Aorta (tissue), 5 donors: Measurements from ENCODE around the gene ANGPT4. TPM values are rescaled to one million over a fixed set of nuclear protein-coding genes. Genes with fewer than 3 reads are reported as not detected.
"Not testable (repeated sequence)": the region's sequence is repeated elsewhere in the genome, so short reads cannot be mapped to it uniquely, and the experiment has no call there.

ENCODE experiments used
- ATAC-seq: fragments of 200-7000 bp; cut with Tn5 transposase; one replicate; pipeline ENCODE4 v1.9.1; 2022; ENCODE audit warnings: moderate library complexity; ENCODE audit not compliant: low FRiP score
- DNase-seq, 2 donors: peaks; one replicate each; pipeline ENCODE4 v3.0.0-alpha.2; 2020
- H3K27ac ChIP-seq, 2 donors: one replicate each; pipeline ENCODE4 v1.5.1; 2013; ENCODE audit warnings: low read length in 2 of 2, mild to moderate bottlenecking in 2 of 2, moderate library complexity in 2 of 2, control low read depth in 1 of 2, inconsistent platforms in 1 of 2, low read depth in 1 of 2
- H3K27me3 ChIP-seq, 2 donors: one replicate each; pipeline ENCODE4 v1.6.1; 2013; ENCODE audit warnings: control low read depth in 1 of 2, low read length in 1 of 2, mild to moderate bottlenecking in 1 of 2, moderate library complexity in 1 of 2; ENCODE audit not compliant: insufficient read depth in 2 of 2, control insufficient read depth in 1 of 2
- H3K36me3 ChIP-seq, 2 donors: one replicate each; pipeline ENCODE4 v1.6.1; 2013; ENCODE audit warnings: control low read depth in 1 of 2, low read length in 1 of 2, mild to moderate bottlenecking in 1 of 2; ENCODE audit not compliant: insufficient read depth in 2 of 2, control insufficient read depth in 1 of 2
- H3K4me1 ChIP-seq, 2 donors: one replicate each; pipeline ENCODE4 v1.6.1; 2013; ENCODE audit warnings: low read length in 2 of 2, control low read depth in 1 of 2, mild to moderate bottlenecking in 1 of 2, moderate library complexity in 1 of 2; ENCODE audit not compliant: insufficient read depth in 2 of 2, control insufficient read depth in 1 of 2
- H3K4me3 ChIP-seq, 2 donors: one replicate each; pipeline ENCODE4 v1.5.1; 2013; ENCODE audit warnings: low read length in 2 of 2, control low read depth in 1 of 2, mild to moderate bottlenecking in 1 of 2
- H3K9me3 ChIP-seq: one replicate; pipeline ENCODE4 v1.6.1; 2013; ENCODE audit warnings: mild to moderate bottlenecking, low read length; ENCODE audit not compliant: control insufficient read depth
- WGBS, 2 donors: extraction: QIAGEN DNeasy Blood & Tissue Kit; methylation state at CpG; one replicate each; pipeline ENCODE4 v1.1.7; 2013; 5-methylcytosine and 5-hydroxymethylcytosine counted together
- intact Hi-C, 2 donors: fragments of 100-400 bp; cut with DNase I; formaldehyde crosslinking; loops; one replicate each; pipeline versions ENCODE4 v1.14.2 to v1.15.0; 2022
- polyA plus RNA-seq, 2 donors: library from polyadenylated mRNA; stranded (reverse); fragments of 200-250 nt; gene quantifications; one replicate each; pipeline ENCODE4 v1.2.3, GENCODE V29; 2013
- total RNA-seq, 2 donors: library from RNA; stranded (reverse); fragmentation: NEBNext Ultra II Directional; extraction: Animal tissue kit (Norgen Biotek cat#: 25700); gene quantifications; one replicate each; pipeline ENCODE4 v1.2.1, GENCODE V29; 2021
- donor health status: healthy with polysubstance abuse.
- donor health status: Bipolar disorder and iron deficiency.
- donor health status: DM: no; HTN: no; CAD: no.
- donor health status: DM: no; HTN: no; CAD: no.
- donor health status: DM: yes; HTN: yes; CAD: no.

ANGPT4 gene
- total and polyA plus RNA-seq, 4 donors, result 0.19 to 0.72 (median 0.33) TPM; not detected in 1

GRCh38 chr20:906001-906520 is 10.1 kb downstream of the ANGPT4 start:
- ATAC-seq (no peak), DNase-seq (no peak)

GRCh38 chr20:905396-905961 is 10.7 kb downstream of the ANGPT4 start:
- Histone ChIP-seq H3K27ac (no peak overlapping the region), H3K9me3 (no peaks in the 10 kb centered on the region), H3K27me3 (no peaks in the 10 kb centered on the region), H3K4me1 (no peaks in the 10 kb centered on the region), H3K36me3 (no peaks in the 10 kb centered on the region), H3K4me3 (no peak overlapping the region)
- intact Hi-C loops, result no loop called here
- DNase-seq, result no peak
- no peak for ATAC-seq
- 41 to 53% methylated on average over 4 of the region's 4 CpGs for WGBS, 2 donors

More at GRCh38 chr20:906001-906520, 10.1 kb downstream of the ANGPT4 start:
- intact Hi-C loops, result no loop called here
- Histone ChIP-seq H3K9me3 (no peaks in the 10 kb centered on the region), H3K27me3 (no peaks in the 10 kb centered on the region), H3K36me3 (no peaks in the 10 kb centered on the region), H3K4me3 (no peak overlapping the region), H3K27ac (no peak overlapping the region), H3K4me1 (no peaks in the 10 kb centered on the region)
- 78 to 86% methylated on average over 6 of the region's 6 CpGs for WGBS, 2 donors

- no peak overlapping the region for H3K4me3 ChIP-seq
- H3K27ac ChIP-seq, result no peak overlapping the region
- H3K4me1 ChIP-seq, result no peaks in the 10 kb centered on the region
- no peaks in the 10 kb centered on the region for H3K27me3 ChIP-seq
- DNase-seq (no peak), ATAC-seq (no peak)
- no peaks in the 10 kb centered on the region for H3K36me3 ChIP-seq
- intact Hi-C loops, result no loop called here
- no peaks in the 10 kb centered on the region for H3K9me3 ChIP-seq
- 81 to 84% methylated on average over 2 of the region's 2 CpGs for WGBS, 2 donors
Measured at GRCh38 chr20:904039-904545, 12.0 kb downstream of the ANGPT4 start.

GRCh38 chr20:897436-897835 is 18.7 kb downstream of the ANGPT4 start:
- H3K9me3 ChIP-seq, H3K4me3 ChIP-seq, H3K27me3 ChIP-seq, intact Hi-C loops, H3K27ac ChIP-seq, H3K36me3 ChIP-seq, ATAC-seq, DNase-seq, H3K4me1 ChIP-seq: not testable (repeated sequence)
- 86 to 89% methylated on average over 6 of the region's 6 CpGs for WGBS, 2 donors

- Histone ChIP-seq H3K9me3 (no peaks in the 10 kb centered on the region), H3K27me3 (no peaks in the 10 kb centered on the region), H3K4me1 (no peaks in the 10 kb centered on the region), H3K36me3 (no peaks in the 10 kb centered on the region), H3K27ac (no peak overlapping the region), H3K4me3 (no peak overlapping the region)
- intact Hi-C loops, result no loop called here
- no peak for ATAC-seq
- 68 to 81% methylated on average over 6 of the region's 6 CpGs for WGBS, 2 donors
- no peak for DNase-seq
Measured at GRCh38 chr20:896501-897025, 19.6 kb downstream of the ANGPT4 start.

- H3K4me3 ChIP-seq, H3K36me3 ChIP-seq, H3K27me3 ChIP-seq, intact Hi-C loops, H3K4me1 ChIP-seq, ATAC-seq, H3K27ac ChIP-seq, DNase-seq, H3K9me3 ChIP-seq: not testable (repeated sequence)
- 63 to 70% methylated on average over 4 to 5 of the region's 5 CpGs for WGBS, 2 donors
Measured at GRCh38 chr20:892371-892770, 23.8 kb downstream of the ANGPT4 start.

GRCh38 chr20:891706-892080 is 24.4 kb downstream of the ANGPT4 start:
- ATAC-seq, result peak; percentile 50
- H3K4me1 ChIP-seq, result no peaks in the 10 kb centered on the region
- no peak overlapping the region for H3K27ac ChIP-seq
- H3K4me3 ChIP-seq, result no peak overlapping the region
- intact Hi-C loops, result no loop called here
- no peak for DNase-seq
- H3K36me3 ChIP-seq, result no peaks in the 10 kb centered on the region
- H3K27me3 ChIP-seq, result no peaks in the 10 kb centered on the region
- H3K9me3 ChIP-seq, result no peaks in the 10 kb centered on the region
- 63 to 76% methylated on average over 4 of the region's 4 CpGs for whole genome bisulfite sequencing, 2 donors

GRCh38 chr20:891058-891705 is 25.0 kb downstream of the ANGPT4 start:
- Histone ChIP-seq H3K9me3 (no peaks in the 10 kb centered on the region), H3K27ac (no peak overlapping the region), H3K4me1 (no peaks in the 10 kb centered on the region), H3K27me3 (no peaks in the 10 kb centered on the region), H3K36me3 (no peaks in the 10 kb centered on the region), H3K4me3 (no peak overlapping the region)
- WGBS, 2 donors, result 59 to 71% methylated on average over 6 of the region's 6 CpGs
- peak; percentile 62 to 67 for DNase-seq
- peak; percentile 58 for ATAC-seq
- intact Hi-C loops, result no loop called here

- 69 to 81% methylated on average over 6 of the region's 6 CpGs for WGBS, 2 donors
- ATAC-seq (peak; percentile 19), DNase-seq (no peak)
- intact Hi-C loops, result no loop called here
- Histone ChIP-seq H3K27ac (no peak overlapping the region), H3K4me3 (no peak overlapping the region), H3K36me3 (no peaks in the 10 kb centered on the region), H3K4me1 (no peaks in the 10 kb centered on the region), H3K27me3 (no peaks in the 10 kb centered on the region), H3K9me3 (no peaks in the 10 kb centered on the region)
Measured at GRCh38 chr20:890666-891057, 25.5 kb downstream of the ANGPT4 start.
